HG02588 (cell line): ENCODE results near the gene NKAIN2.

Source experiments
- ATAC-seq: cut with Tn5 transposase; IDR thresholded peaks from one replicate; pipeline ENCODE4 v1.9.1; 2021; ENCODE audit warnings: mild to moderate bottlenecking, moderate library complexity; ENCODE audit not compliant: unreplicated experiment

Gene NKAIN2

GRCh38 chr6:124793398-124793797, 989.7 kb downstream of the NKAIN2 start:
- no peak for ATAC-seq

GRCh38 chr6:124795643-124796463, 992.2 kb downstream of the NKAIN2 start:
- no peak for ATAC-seq

- ATAC-seq, result no peak
Observed at GRCh38 chr6:124796464-124796970, 992.9 kb downstream of the NKAIN2 start.

GRCh38 chr6:124797224-124797623, 993.6 kb downstream of the NKAIN2 start:
- no peak for ATAC-seq

- no peak for ATAC-seq
Observed at GRCh38 chr6:124798942-124799496, 995.4 kb downstream of the NKAIN2 start.

GRCh38 chr6:124799638-124800037, 996.0 kb downstream of the NKAIN2 start:
- no peak for ATAC-seq

- no peak for ATAC-seq
Observed at GRCh38 chr6:124800222-124800621, 996.6 kb downstream of the NKAIN2 start.

GRCh38 chr6:124812067-124812466, 1008.4 kb downstream of the NKAIN2 start:
- no peak for ATAC-seq

GRCh38 chr6:124819346-124819745, 1015.7 kb downstream of the NKAIN2 start:
- no peak for ATAC-seq

- ATAC-seq, result no peak
Observed at GRCh38 chr6:124822204-124822613, 1018.5 kb downstream of the NKAIN2 start.

- no peak for ATAC-seq
Observed at GRCh38 chr6:124822721-124823120, 1019.1 kb downstream of the NKAIN2 start.

- no peak for ATAC-seq
Observed at GRCh38 chr6:124823240-124824111, 1019.8 kb downstream of the NKAIN2 start.

- ATAC-seq, result no peak
Observed at GRCh38 chr6:124825564-124825963, 1021.9 kb downstream of the NKAIN2 start.

GRCh38 chr6:124829822-124830221, 1026.2 kb downstream of the NKAIN2 start:
- no peak for ATAC-seq

- no peak for ATAC-seq
Observed at GRCh38 chr6:124830506-124830905, 1026.8 kb downstream of the NKAIN2 start.

GRCh38 chr6:124854338-124854922, 1050.8 kb downstream of the NKAIN2 start:
- no peak for ATAC-seq

- no peak for ATAC-seq
Observed at GRCh38 chr6:124857746-124858145, 1054.1 kb downstream of the NKAIN2 start.

GRCh38 chr6:124858564-124858963, 1054.9 kb downstream of the NKAIN2 start:
- ATAC-seq, result no peak

GRCh38 chr6:124859366-124859765, 1055.7 kb downstream of the NKAIN2 start:
- no peak for ATAC-seq

- no peak for ATAC-seq
Observed at GRCh38 chr6:124866040-124866439, 1062.4 kb downstream of the NKAIN2 start.

- no peak for ATAC-seq
Observed at GRCh38 chr6:124867121-124867520, 1063.5 kb downstream of the NKAIN2 start.
